Nephron (organoid): ENCODE measurements around the gene FREM2.

Source experiments
- H3K27ac Mint-ChIP-seq, 3 experiments: 2 replicates each; pipeline ENCODE4 v1.8.0; 2020; ENCODE audit warnings: mixed read lengths in 3 of 3, mild to moderate bottlenecking in 2 of 3, moderate library complexity in 1 of 3
- H3K27me3 Mint-ChIP-seq: 2 replicates; pipeline ENCODE4 v1.8.0; 2021; ENCODE audit warnings: low read depth, mild to moderate bottlenecking, moderate library complexity, mixed read lengths
- H3K36me3 Mint-ChIP-seq: 2 replicates; pipeline ENCODE4 v1.8.0; 2020; ENCODE audit warnings: low read depth, mixed read lengths
- H3K4me1 Mint-ChIP-seq: 2 replicates; pipeline ENCODE4 v1.8.0; 2020; ENCODE audit warnings: mixed read lengths
- H3K4me3 Mint-ChIP-seq, 3 experiments: 2 replicates each; pipeline ENCODE4 v1.8.0; 2020; ENCODE audit warnings: mild to moderate bottlenecking in 3 of 3, mixed read lengths in 3 of 3, moderate library complexity in 2 of 3
- H3K9me3 Mint-ChIP-seq: 2 replicates; pipeline ENCODE4 v1.8.0; 2020; ENCODE audit warnings: mixed read lengths
- CTCF ChIP-seq, 3 experiments: fragments of 200-600 bp; sonication (generic); IDR thresholded peaks; one replicate each; pipeline ENCODE4 v1.5.0; 2021; ENCODE audit warnings: antibody characterized with exemption in 3 of 3; ENCODE audit not compliant: unreplicated experiment in 3 of 3

Gene FREM2

GRCh38 chr13:38848360-38848759, 161.5 kb downstream of the FREM2 start:
- no peak overlapping the region for H3K4me3 Mint-ChIP-seq
- no peak overlapping the region for H3K27ac Mint-ChIP-seq
- H3K9me3 Mint-ChIP-seq = no peaks in the 10 kb centered on the region
- no peak for TF ChIP-seq CTCF (IDR thresholded peaks at IDR 0.05; ENCODE audit: unreplicated experiment in 3 of 3)
- H3K36me3 Mint-ChIP-seq = peaks cover 27% of the 10 kb centered on the region
- H3K4me1 Mint-ChIP-seq = peaks cover 6% of the 10 kb centered on the region
- H3K27me3 Mint-ChIP-seq = no peaks in the 10 kb centered on the region

DNA sequence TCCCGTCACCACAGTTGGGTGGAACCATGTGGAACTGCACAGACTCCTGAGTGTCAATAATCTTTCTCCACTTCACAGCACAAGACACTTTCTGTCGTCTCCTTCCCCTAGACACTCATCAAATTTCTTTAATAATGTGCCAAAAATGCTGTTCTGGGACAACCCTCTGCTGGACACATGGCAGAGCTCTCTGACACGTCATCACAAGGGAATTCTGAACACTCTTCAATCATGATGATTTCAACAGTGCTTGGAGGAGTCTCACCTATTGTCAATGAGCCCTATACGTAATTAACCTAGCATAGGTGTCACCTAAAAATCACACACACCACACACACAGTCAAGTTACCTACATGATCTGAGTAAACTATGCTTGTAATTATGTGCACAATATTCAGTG, 162.4 kb downstream of the FREM2 start:
- no peak overlapping the region for H3K27ac Mint-ChIP-seq
- H3K9me3 Mint-ChIP-seq = no peaks in the 10 kb centered on the region
- no peaks in the 10 kb centered on the region for H3K27me3 Mint-ChIP-seq
- peaks cover 28% of the 10 kb centered on the region for H3K36me3 Mint-ChIP-seq
- no peak for TF ChIP-seq CTCF (IDR thresholded peaks at IDR 0.05; ENCODE audit: unreplicated experiment in 3 of 3)
- H3K4me1 Mint-ChIP-seq = peaks cover 2% of the 10 kb centered on the region
- H3K4me3 Mint-ChIP-seq = no peak overlapping the region

- TF ChIP-seq CTCF (IDR thresholded peaks at IDR 0.05; ENCODE audit: unreplicated experiment in 3 of 3) = no peak
- Mint-ChIP-seq H3K36me3 (peaks cover 28% of the 10 kb centered on the region), H3K4me1 (no peaks in the 10 kb centered on the region), H3K27me3 (no peaks in the 10 kb centered on the region), H3K9me3 (no peaks in the 10 kb centered on the region), H3K4me3 (no peak overlapping the region), H3K27ac (no peak overlapping the region)
Measured at GRCh38 chr13:38850868-38851626, 164.2 kb downstream of the FREM2 start.

DNA sequence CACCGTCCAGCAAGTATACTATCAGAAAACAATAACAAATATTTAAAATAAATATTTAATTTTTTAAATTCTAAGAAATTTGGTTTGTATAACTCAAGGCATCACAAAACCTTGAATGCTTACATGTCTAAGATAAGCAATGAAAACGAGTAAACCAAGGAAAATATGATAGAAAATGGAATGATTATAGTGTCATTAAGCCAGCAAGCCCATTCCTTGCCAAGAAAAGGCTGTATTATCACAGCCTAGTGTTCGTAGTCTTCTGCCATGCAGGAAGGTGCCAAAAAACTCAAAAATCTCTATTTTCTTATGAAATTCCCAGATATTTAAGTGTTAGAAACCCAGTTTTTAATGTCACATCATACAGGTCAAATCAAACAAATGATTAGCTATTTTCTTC, 167.3 kb downstream of the FREM2 start:
- Mint-ChIP-seq H3K36me3 (peaks cover 34% of the 10 kb centered on the region), H3K27me3 (no peaks in the 10 kb centered on the region), H3K27ac (no peak overlapping the region), H3K4me1 (no peaks in the 10 kb centered on the region), H3K9me3 (no peaks in the 10 kb centered on the region), H3K4me3 (no peak overlapping the region)
- no peak for TF ChIP-seq CTCF (IDR thresholded peaks at IDR 0.05; ENCODE audit: unreplicated experiment in 3 of 3)

DNA sequence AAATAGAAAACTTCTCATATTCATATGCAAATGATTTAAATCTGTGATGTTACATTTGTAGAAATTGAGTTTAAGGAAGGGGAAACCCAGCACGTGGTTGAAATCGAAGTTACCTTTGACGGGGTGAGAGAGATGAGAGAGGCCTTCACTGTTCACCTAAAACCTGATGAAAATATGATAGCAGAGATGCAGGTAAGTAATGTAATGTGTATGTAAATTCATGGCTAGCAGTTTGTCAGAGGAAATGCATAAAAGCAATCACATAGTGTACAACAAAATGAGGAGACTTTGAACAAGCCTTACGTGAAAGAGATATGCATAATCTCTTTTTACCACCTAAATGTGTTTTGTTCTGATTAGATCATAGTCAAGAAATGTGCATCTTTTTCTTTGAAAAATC, 169.2 kb downstream of the FREM2 start:
- Mint-ChIP-seq H3K9me3 (no peaks in the 10 kb centered on the region), H3K27ac (no peak overlapping the region), H3K4me3 (no peak overlapping the region), H3K4me1 (no peaks in the 10 kb centered on the region), H3K36me3 (peaks cover 29% of the 10 kb centered on the region), H3K27me3 (no peaks in the 10 kb centered on the region)
- TF ChIP-seq CTCF (IDR thresholded peaks at IDR 0.05; ENCODE audit: unreplicated experiment in 3 of 3) = no peak

DNA sequence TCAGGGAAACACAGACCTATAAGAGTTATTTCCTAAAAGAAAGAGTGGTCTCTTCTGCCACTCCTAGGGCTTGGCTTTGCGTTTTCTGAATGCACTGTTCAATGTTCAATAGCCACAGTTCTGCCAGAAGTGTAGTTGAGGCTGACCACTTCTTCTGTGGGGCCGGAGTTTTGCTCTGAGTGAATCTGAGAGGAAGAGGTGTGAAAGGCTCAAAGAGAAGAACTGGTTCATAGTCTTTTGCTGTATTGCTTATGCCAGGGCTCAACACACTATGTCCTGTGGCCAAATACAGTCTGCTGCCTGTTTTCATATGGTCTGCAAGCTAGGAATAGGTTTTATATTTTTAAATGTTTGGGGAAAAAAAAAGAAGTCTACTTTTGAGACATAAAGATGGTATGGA, 175.6 kb downstream of the FREM2 start:
- no peaks in the 10 kb centered on the region for H3K9me3 Mint-ChIP-seq
- TF ChIP-seq CTCF (IDR thresholded peaks at IDR 0.05; ENCODE audit: unreplicated experiment in 3 of 3) = no peak
- no peaks in the 10 kb centered on the region for H3K27me3 Mint-ChIP-seq
- peaks cover 25% of the 10 kb centered on the region for H3K36me3 Mint-ChIP-seq
- H3K4me1 Mint-ChIP-seq = no peaks in the 10 kb centered on the region
- no peak overlapping the region for H3K27ac Mint-ChIP-seq
- H3K4me3 Mint-ChIP-seq = no peak overlapping the region
